ENCODE results near the gene DLG5. TPM values are rescaled to one million over a fixed set of nuclear protein-coding genes. Genes with fewer than 3 reads are reported as not detected.
A peak's percentile ranks its signal among the peaks of the same experiment; 100 is the strongest.

Gene DLG5
- total and polyA plus RNA-seq, 9 of the 15 experiments (the other 6 are each of a cell fraction or from before 2014, with no cell fraction given) = 1.4 to 26.8 (median 11.2) TPM

- TF ChIP-seq ZNF518B (CRISPR knock-in tag; IDR thresholded peaks at IDR 0.05) (no peak), USF2 (CRISPR knock-in tag; IDR thresholded peaks at IDR 0.05) (peak; percentile 47; the same call in 1 of the 2 replicates), MIER1 (IDR thresholded peaks at IDR 0.05; ENCODE audit: low read depth) (no peak), CBX5 (IDR thresholded peaks at IDR 0.05; ENCODE audit: borderline replicate concordance, low read depth) (0 out of 2 replicates have a peak, but pooled peaks have one; percentile 40), ZKSCAN1 (IDR thresholded peaks at IDR 0.05; ENCODE audit: low read depth, low read length) (no peak), ZNF316 (IDR thresholded peaks at IDR 0.05) (peak; percentile 23; the same call in 1 of the 2 replicates), ZNF175 (CRISPR knock-in tag; IDR thresholded peaks at IDR 0.05; ENCODE audit: low read depth) (peak; percentile 92), HSF4 (CRISPR knock-in tag; IDR thresholded peaks at IDR 0.05; ENCODE audit: borderline replicate concordance) (peak; percentile 78; the same call in 1 of the 2 replicates), E2F4 (CRISPR knock-in tag; IDR thresholded peaks at IDR 0.05; ENCODE audit: low read depth) (no peak), HDAC3 (IDR thresholded peaks at IDR 0.05; ENCODE audit: borderline replicate concordance, partially characterized antibody) (peak; percentile 70), KHSRP (IDR thresholded peaks at IDR 0.05) (no peak), GABPA (tag; conservative IDR thresholded peaks at IDR 0.05; ENCODE audit: low read depth) (peak; percentile 83), ZNF133 (CRISPR knock-in tag; IDR thresholded peaks at IDR 0.05) (no peak), BHLHE40 (IDR thresholded peaks at IDR 0.05; ENCODE audit: low read length) (peak; percentile 59; the same call in 1 of the 2 replicates), TCF3 (CRISPR knock-in tag; IDR thresholded peaks at IDR 0.05) (no peak), ZBTB17 (CRISPR knock-in tag; IDR thresholded peaks at IDR 0.05) (peak; percentile 79), ZNF347 (CRISPR knock-in tag; IDR thresholded peaks at IDR 0.05; ENCODE audit: low read depth) (no peak), HDAC8 (tag; IDR thresholded peaks at IDR 0.05) (0 out of 2 replicates have a peak, but pooled peaks have one; percentile 14), LEF1 (IDR thresholded peaks at IDR 0.05) (peak; percentile 96), C11orf30 (IDR thresholded peaks at IDR 0.05; ENCODE audit: low read depth) (no peak), ZNF280A (IDR thresholded peaks at IDR 0.05; ENCODE audit: low read depth, partially characterized antibody) (no peak)
Observed at GRCh38 chr10:77970869-77971803, 44.6 kb upstream of the DLG5 start (continued).
